ENCODE results near the gene RFPL3.

RFPL3 gene

DNA sequence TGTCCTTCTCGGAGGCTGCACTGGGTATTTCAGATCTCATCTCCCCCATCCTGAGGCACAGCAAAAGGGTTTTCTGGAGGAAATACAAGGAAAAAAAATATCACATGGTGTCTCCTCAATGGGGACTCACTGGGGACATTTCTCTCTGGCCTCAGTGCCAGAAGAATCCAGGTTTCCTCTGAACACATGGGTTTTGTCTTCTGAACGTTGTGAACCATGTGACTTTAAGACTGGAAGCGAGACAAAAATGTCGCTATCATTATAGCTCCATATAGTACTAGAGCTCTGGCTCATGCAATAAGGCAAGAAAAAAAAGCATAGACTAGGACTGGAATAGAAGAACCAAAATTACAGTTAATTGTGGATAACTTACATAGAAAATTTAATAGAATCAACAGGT lies 44.9 kb upstream of the RFPL3 start:
- Histone ChIP-seq H3K36me3 (ENCODE audit: control insufficient read depth, insufficient read depth, low read length) (no peaks in the 10 kb centered on the region), H3K79me2 (ENCODE audit: control insufficient read depth, insufficient read depth, low read length) (no peaks in the 10 kb centered on the region), H2AK5ac (ENCODE audit: low read length) (no peak overlapping the region), H2BK15ac (replicated peaks; ENCODE audit: low read depth) (no peak overlapping the region), H4K8ac (ENCODE audit: low read depth, low read length) (no peak overlapping the region), H3K18ac (ENCODE audit: low read length) (no peak overlapping the region), H3K9ac (ENCODE audit: low read length) (no peak overlapping the region), H2BK120ac (ENCODE audit: low read depth, low read length) (no peak overlapping the region), H3K27ac (ENCODE audit: low read depth, low read length) (no peak overlapping the region), H3K23ac (ENCODE audit: low read length) (no peak overlapping the region), H2BK5ac (ENCODE audit: low read length) (no peak overlapping the region), H3K4me1 (ENCODE audit: control insufficient read depth, low read depth, low read length) (no peaks in the 10 kb centered on the region), H3K27me3 (ENCODE audit: insufficient read depth, low read length, poor library complexity) (no peaks in the 10 kb centered on the region), H3K56ac (ENCODE audit: low read length) (no peak overlapping the region), H3K4me2 (ENCODE audit: low read length) (no peak overlapping the region), H3K4ac (ENCODE audit: low read depth, low read length) (no peak overlapping the region), H3K79me1 (ENCODE audit: low read length) (no peaks in the 10 kb centered on the region), H4K5ac (ENCODE audit: low read length) (no peak overlapping the region), H3K4me3 (ENCODE audit: low read length) (no peak overlapping the region)
- WGBS (ENCODE audit: extremely low coverage, insufficient coverage, low lambda C conversion rate), result no CpG with 5 or more reads among the region's 4 CpGs
- DNase-seq, result no peak

DNA sequence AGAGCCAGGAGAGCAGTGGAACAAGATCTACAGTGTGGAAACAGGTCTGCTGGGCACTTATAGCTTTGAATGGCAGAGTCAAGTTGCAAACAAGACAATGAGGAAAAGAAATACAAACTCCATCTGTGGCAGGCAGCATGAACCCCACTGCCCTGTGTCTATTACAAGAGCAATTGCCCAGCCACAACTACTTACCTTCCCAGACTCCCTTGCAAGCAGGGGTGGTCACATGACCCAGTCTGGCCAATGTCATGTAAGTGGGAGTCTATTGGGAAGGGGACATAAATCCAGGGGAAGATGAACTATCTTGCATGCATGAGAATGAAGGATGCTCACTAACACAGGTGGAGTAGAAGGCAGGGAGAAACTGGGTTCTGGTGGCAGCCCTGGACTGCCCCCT lies 44.1 kb upstream of the RFPL3 start:
- no peak for DNase-seq
- no peaks in the 10 kb centered on the region for H3K36me3 ChIP-seq (ENCODE audit: control insufficient read depth, insufficient read depth, low read length)
- no peak overlapping the region for H2BK120ac ChIP-seq (ENCODE audit: low read depth, low read length)
- H2BK15ac ChIP-seq (replicated peaks; ENCODE audit: low read depth), result no peak overlapping the region
- no peak overlapping the region for H3K4ac ChIP-seq (ENCODE audit: low read depth, low read length)
- no peak overlapping the region for H3K56ac ChIP-seq (ENCODE audit: low read length)
- no peak overlapping the region for H3K4me2 ChIP-seq (ENCODE audit: low read length)
- no peak overlapping the region for H3K9ac ChIP-seq (ENCODE audit: low read length)
- no peaks in the 10 kb centered on the region for H3K4me1 ChIP-seq (ENCODE audit: control insufficient read depth, low read depth, low read length)
- no peaks in the 10 kb centered on the region for H3K27me3 ChIP-seq (ENCODE audit: insufficient read depth, low read length, poor library complexity)
- no peak overlapping the region for H3K27ac ChIP-seq (ENCODE audit: low read depth, low read length)
- H2AK5ac ChIP-seq (ENCODE audit: low read length), result no peak overlapping the region
- no peak overlapping the region for H3K18ac ChIP-seq (ENCODE audit: low read length)
- no peak overlapping the region for H4K5ac ChIP-seq (ENCODE audit: low read length)
- no peaks in the 10 kb centered on the region for H3K79me1 ChIP-seq (ENCODE audit: low read length)
- no peak overlapping the region for H2BK5ac ChIP-seq (ENCODE audit: low read length)
- H3K23ac ChIP-seq (ENCODE audit: low read length), result no peak overlapping the region
- H3K4me3 ChIP-seq (ENCODE audit: low read length), result no peak overlapping the region
- no peak overlapping the region for H4K8ac ChIP-seq (ENCODE audit: low read depth, low read length)
- H3K79me2 ChIP-seq (ENCODE audit: control insufficient read depth, insufficient read depth, low read length), result no peaks in the 10 kb centered on the region

DNA sequence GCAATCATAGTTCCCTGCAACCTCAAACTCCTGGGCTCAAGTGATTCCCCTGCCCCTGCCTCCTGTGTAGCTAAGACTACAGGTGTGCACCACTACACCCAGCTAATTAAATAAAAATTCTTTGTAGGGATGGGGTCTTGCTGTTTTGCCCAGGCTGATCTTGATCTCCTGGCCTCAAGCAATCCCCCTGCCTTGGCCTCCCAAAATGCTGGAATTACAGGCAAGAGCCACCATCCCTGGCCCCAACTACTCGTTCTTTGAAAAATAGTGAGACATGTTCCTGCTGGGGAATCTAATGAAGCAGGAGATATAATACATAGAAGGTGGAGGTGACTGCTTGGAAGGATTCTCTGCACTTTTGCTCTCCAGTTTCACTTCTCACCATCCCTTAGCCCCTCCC lies 40.1 kb upstream of the RFPL3 start:
- no peak overlapping the region for H3K4me3 ChIP-seq (ENCODE audit: low read length)
- H4K8ac ChIP-seq (ENCODE audit: low read depth, low read length), result no peak overlapping the region
- H3K36me3 ChIP-seq (ENCODE audit: control insufficient read depth, insufficient read depth, low read length), result no peaks in the 10 kb centered on the region
- no peaks in the 10 kb centered on the region for H3K79me1 ChIP-seq (ENCODE audit: low read length)
- no peak overlapping the region for H3K4me2 ChIP-seq (ENCODE audit: low read length)
- H2BK5ac ChIP-seq (ENCODE audit: low read length), result no peak overlapping the region
- H3K56ac ChIP-seq (ENCODE audit: low read length), result no peak overlapping the region
- H2AK5ac ChIP-seq (ENCODE audit: low read length), result no peak overlapping the region
- H3K23ac ChIP-seq (ENCODE audit: low read length), result no peak overlapping the region
- no peak overlapping the region for H2BK120ac ChIP-seq (ENCODE audit: low read depth, low read length)
- H2BK15ac ChIP-seq (replicated peaks; ENCODE audit: low read depth), result no peak overlapping the region
- no peak overlapping the region for H3K27ac ChIP-seq (ENCODE audit: low read depth, low read length)
- no CpG with 5 or more reads among the region's 1 CpG for WGBS (ENCODE audit: extremely low coverage, insufficient coverage, low lambda C conversion rate)
- no peaks in the 10 kb centered on the region for H3K27me3 ChIP-seq (ENCODE audit: insufficient read depth, low read length, poor library complexity)
- no peaks in the 10 kb centered on the region for H3K79me2 ChIP-seq (ENCODE audit: control insufficient read depth, insufficient read depth, low read length)
- DNase-seq, result no peak
- H3K9ac ChIP-seq (ENCODE audit: low read length), result no peak overlapping the region
- no peak overlapping the region for H3K18ac ChIP-seq (ENCODE audit: low read length)
- no peak overlapping the region for H4K5ac ChIP-seq (ENCODE audit: low read length)
- H3K4me1 ChIP-seq (ENCODE audit: control insufficient read depth, low read depth, low read length), result no peaks in the 10 kb centered on the region
- no peak overlapping the region for H3K4ac ChIP-seq (ENCODE audit: low read depth, low read length)

DNA sequence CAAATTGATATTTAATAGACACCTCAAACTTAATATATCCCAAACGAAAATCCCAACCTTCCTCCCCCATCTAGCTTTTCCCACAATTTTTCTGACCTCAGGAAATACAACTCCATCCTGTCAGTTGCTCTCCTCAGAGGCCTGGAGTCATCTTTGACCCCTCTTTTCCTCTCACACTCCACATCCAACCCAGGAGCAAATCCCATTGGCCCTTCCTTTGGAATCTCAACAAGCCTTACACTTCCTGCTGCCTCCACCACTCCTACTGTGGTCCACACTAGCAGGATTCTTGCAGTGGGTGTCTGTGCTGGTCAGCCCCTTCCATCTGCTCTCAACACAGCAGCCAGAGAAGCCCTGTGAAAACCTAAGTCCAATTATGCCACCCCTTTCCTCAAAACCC lies 39.3 kb upstream of the RFPL3 start:
- Histone ChIP-seq H4K5ac (ENCODE audit: low read length) (no peak overlapping the region), H3K79me1 (ENCODE audit: low read length) (no peaks in the 10 kb centered on the region), H3K18ac (ENCODE audit: low read length) (no peak overlapping the region), H3K27me3 (ENCODE audit: insufficient read depth, low read length, poor library complexity) (no peaks in the 10 kb centered on the region), H3K4me1 (ENCODE audit: control insufficient read depth, low read depth, low read length) (no peaks in the 10 kb centered on the region), H3K9ac (ENCODE audit: low read length) (no peak overlapping the region), H2BK15ac (replicated peaks; ENCODE audit: low read depth) (no peak overlapping the region), H3K4me2 (ENCODE audit: low read length) (no peak overlapping the region), H3K56ac (ENCODE audit: low read length) (no peak overlapping the region), H2BK5ac (ENCODE audit: low read length) (no peak overlapping the region), H3K4me3 (ENCODE audit: low read length) (no peak overlapping the region), H3K23ac (ENCODE audit: low read length) (no peak overlapping the region), H3K27ac (ENCODE audit: low read depth, low read length) (no peak overlapping the region), H4K8ac (ENCODE audit: low read depth, low read length) (no peak overlapping the region), H2BK120ac (ENCODE audit: low read depth, low read length) (no peak overlapping the region), H3K4ac (ENCODE audit: low read depth, low read length) (no peak overlapping the region), H3K36me3 (ENCODE audit: control insufficient read depth, insufficient read depth, low read length) (no peaks in the 10 kb centered on the region), H3K79me2 (ENCODE audit: control insufficient read depth, insufficient read depth, low read length) (no peaks in the 10 kb centered on the region), H2AK5ac (ENCODE audit: low read length) (no peak overlapping the region)
- DNase-seq, result no peak
- WGBS (ENCODE audit: extremely low coverage, insufficient coverage, low lambda C conversion rate), result 100% methylated on average over 1 of the region's 1 CpG

DNA sequence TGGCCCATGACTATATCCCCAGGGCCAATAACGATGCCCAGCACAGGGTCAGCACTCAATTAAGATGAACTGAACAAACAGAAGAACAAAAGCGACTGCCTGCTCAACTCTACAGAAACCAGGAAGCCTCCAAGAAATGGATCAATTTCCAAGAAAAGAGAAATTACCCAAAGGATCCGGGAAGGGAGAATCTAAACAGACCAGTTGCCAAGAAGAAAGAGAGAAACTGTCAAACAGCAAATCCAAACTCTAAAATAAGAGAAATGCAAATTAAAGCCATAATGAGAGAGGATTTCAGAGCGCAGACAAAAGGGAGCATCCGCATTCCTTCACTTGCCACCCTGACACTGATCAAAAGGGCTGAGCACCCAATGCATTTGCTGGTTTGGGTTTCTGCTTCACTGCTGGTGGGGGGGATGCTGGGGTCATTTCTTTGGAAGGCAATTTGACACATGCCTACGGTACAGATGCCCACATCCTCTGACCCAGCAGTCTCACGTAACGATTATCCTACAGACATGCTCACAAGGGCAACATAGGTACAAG lies 37.7 kb upstream of the RFPL3 start:
- no peaks in the 10 kb centered on the region for H3K27me3 ChIP-seq (ENCODE audit: insufficient read depth, low read length, poor library complexity)
- no peak overlapping the region for H2BK5ac ChIP-seq (ENCODE audit: low read length)
- no peak overlapping the region for H2BK15ac ChIP-seq (replicated peaks; ENCODE audit: low read depth)
- H3K18ac ChIP-seq (ENCODE audit: low read length), result no peak overlapping the region
- no peak overlapping the region for H3K4me2 ChIP-seq (ENCODE audit: low read length)
- no peak overlapping the region for H2BK120ac ChIP-seq (ENCODE audit: low read depth, low read length)
- DNase-seq, result no peak
- no peak overlapping the region for H3K4me3 ChIP-seq (ENCODE audit: low read length)
- H3K4me1 ChIP-seq (ENCODE audit: control insufficient read depth, low read depth, low read length), result no peaks in the 10 kb centered on the region
- no peak overlapping the region for H4K8ac ChIP-seq (ENCODE audit: low read depth, low read length)
- no peaks in the 10 kb centered on the region for H3K79me1 ChIP-seq (ENCODE audit: low read length)
- H3K56ac ChIP-seq (ENCODE audit: low read length), result no peak overlapping the region
- H3K79me2 ChIP-seq (ENCODE audit: control insufficient read depth, insufficient read depth, low read length), result no peaks in the 10 kb centered on the region
- H3K27ac ChIP-seq (ENCODE audit: low read depth, low read length), result no peak overlapping the region
- H2AK5ac ChIP-seq (ENCODE audit: low read length), result no peak overlapping the region
- H3K9ac ChIP-seq (ENCODE audit: low read length), result no peak overlapping the region
- H3K23ac ChIP-seq (ENCODE audit: low read length), result no peak overlapping the region
- H4K5ac ChIP-seq (ENCODE audit: low read length), result no peak overlapping the region
- no peaks in the 10 kb centered on the region for H3K36me3 ChIP-seq (ENCODE audit: control insufficient read depth, insufficient read depth, low read length)
- no peak overlapping the region for H3K4ac ChIP-seq (ENCODE audit: low read depth, low read length)
- WGBS (ENCODE audit: extremely low coverage, insufficient coverage, low lambda C conversion rate), result no CpG with 5 or more reads among the region's 8 CpGs

DNA sequence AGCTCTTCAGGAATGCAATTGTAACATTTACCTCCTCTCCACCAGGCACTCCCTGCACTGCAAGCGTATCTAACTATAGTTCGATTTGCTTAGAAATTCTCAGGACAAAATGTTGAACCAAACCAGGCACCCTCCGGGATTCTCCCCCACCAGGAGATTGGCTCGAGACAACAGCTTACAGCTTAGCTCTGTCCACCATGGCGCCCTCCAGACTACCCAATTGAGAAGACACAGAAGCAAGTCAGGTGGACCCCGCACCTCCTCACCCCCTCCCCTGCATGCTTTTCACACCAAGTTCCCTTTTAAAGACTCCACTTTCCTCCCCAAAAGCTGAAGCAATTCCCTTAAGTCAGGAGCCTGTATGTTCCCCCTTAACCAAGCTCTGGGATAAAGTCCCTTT lies 34.7 kb upstream of the RFPL3 start:
- H3K4me2 ChIP-seq (ENCODE audit: low read length), result no peak overlapping the region
- no peak overlapping the region for H3K56ac ChIP-seq (ENCODE audit: low read length)
- no peak overlapping the region for H2BK5ac ChIP-seq (ENCODE audit: low read length)
- H2BK120ac ChIP-seq (ENCODE audit: low read depth, low read length), result no peak overlapping the region
- H3K23ac ChIP-seq (ENCODE audit: low read length), result no peak overlapping the region
- no peaks in the 10 kb centered on the region for H3K27me3 ChIP-seq (ENCODE audit: insufficient read depth, low read length, poor library complexity)
- H4K5ac ChIP-seq (ENCODE audit: low read length), result no peak overlapping the region
- no peak overlapping the region for H3K18ac ChIP-seq (ENCODE audit: low read length)
- H2BK15ac ChIP-seq (replicated peaks; ENCODE audit: low read depth), result no peak overlapping the region
- H4K8ac ChIP-seq (ENCODE audit: low read depth, low read length), result no peak overlapping the region
- no peak overlapping the region for H2AK5ac ChIP-seq (ENCODE audit: low read length)
- no peaks in the 10 kb centered on the region for H3K4me1 ChIP-seq (ENCODE audit: control insufficient read depth, low read depth, low read length)
- H3K9ac ChIP-seq (ENCODE audit: low read length), result no peak overlapping the region
- no peak overlapping the region for H3K4ac ChIP-seq (ENCODE audit: low read depth, low read length)
- no CpG with 5 or more reads among the region's 6 CpGs for WGBS (ENCODE audit: extremely low coverage, insufficient coverage, low lambda C conversion rate)
- H3K36me3 ChIP-seq (ENCODE audit: control insufficient read depth, insufficient read depth, low read length), result no peaks in the 10 kb centered on the region
- H3K4me3 ChIP-seq (ENCODE audit: low read length), result no peak overlapping the region
- H3K27ac ChIP-seq (ENCODE audit: low read depth, low read length), result no peak overlapping the region
- no peaks in the 10 kb centered on the region for H3K79me2 ChIP-seq (ENCODE audit: control insufficient read depth, insufficient read depth, low read length)
- no peak for DNase-seq
- no peaks in the 10 kb centered on the region for H3K79me1 ChIP-seq (ENCODE audit: low read length)

All from mesendoderm (in vitro differentiated cells).